Pancreas (tissue), 10 donors: ENCODE data around the gene R3HDM4. TPM values are rescaled to one million over a fixed set of nuclear protein-coding genes. Genes with fewer than 3 reads are reported as not detected.

Experiments
- ATAC-seq, 4 donors: fragments of 200-7000 bp; cut with Tn5 transposase; one replicate each; pipeline versions ENCODE4 v1.8.0 to v1.9.1; 2020; ENCODE audit warnings: mild to moderate bottlenecking in 4 of 4, moderate library complexity in 4 of 4
- DNase-seq, 6 donors: peaks; one replicate each; pipeline ENCODE4 v3.0.0-alpha.2; 2020
- FAIRE-seq: peaks from 2 replicates; lab custom pipeline; 2012; peaks lifted over from hg19 to GRCh38; lab: Jason Lieb, UNC
- H3K27ac ChIP-seq, 4 donors: fragments of 200-600 bp; sonication (generic); 1 replicate in 3 of 4; 2 replicates in 1 of 4; pipeline versions ENCODE4 v1.5.0 to v1.8.0; 2020
- H3K27me3 ChIP-seq, 4 donors: fragments of 200-600 bp; one replicate each; pipeline ENCODE4 v1.8.0; 2021
- H3K36me3 ChIP-seq, 3 donors: fragments of 200-600 bp; sonication (generic) in 1 of 3; one replicate each; pipeline versions ENCODE4 v1.5.0 to v1.8.0; 2020 to 2021
- H3K4me1 ChIP-seq, 3 donors: fragments of 200-600 bp; one replicate each; pipeline ENCODE4 v1.8.0; 2021
- H3K4me3 ChIP-seq, 4 donors: fragments of 200-600 bp; sonication (generic) in 2 of 4; one replicate each; pipeline versions ENCODE4 v1.5.0 to v1.8.0; 2020 to 2021
- H3K9me3 ChIP-seq, 4 donors: fragments of 200-600 bp; one replicate each; pipeline ENCODE4 v1.8.0; 2021
- WGBS, 2 donors: extraction: QIAGEN DNeasy Blood & Tissue Kit; methylation state at CpG; one replicate each; pipeline ENCODE4 v1.1.7; 2013; 5-methylcytosine and 5-hydroxymethylcytosine counted together
- intact Hi-C, 3 donors: fragments of 100-400 bp; cut with DNase I; formaldehyde crosslinking; loops; one replicate each; pipeline versions ENCODE4 v1.11.1 to v1.14.2; 2022
- polyA plus RNA-seq, 2 donors: library from polyadenylated mRNA; stranded (reverse); fragments of 200-250 nt; gene quantifications; one replicate each; pipeline ENCODE4 v1.2.3, GENCODE V29; 2013
- total RNA-seq, 6 donors: library from RNA; stranded (reverse); fragmentation: NEBNext Ultra II Directional in 4 of 6; extraction: Animal tissue kit (Norgen Biotek cat#: 25700) in 4 of 6; gene quantifications; one replicate each; pipeline versions ENCODE4 v1.2.1 to v1.2.4, GENCODE V29; 2021 to 2023
- TF ChIP-seq, protein P1 (sequence below), 4 donors: fragments of 200-600 bp; sonication (generic) in 3 of 4; IDR thresholded peaks; one replicate each; pipeline versions ENCODE4 v1.5.0 to v1.8.0; 2021; ENCODE audit warnings: antibody characterized with exemption in 4 of 4
- donor health status: healthy with polysubstance abuse.
- donor health status: DM: no; HTN: no; CAD: no; lungs with moderate emphysema.
- donor health status: DM: no; HTN: no; CAD: no.
- donor health status: control.
- donor health status: control.
- donor health status: Bipolar disorder and iron deficiency.
- donor health status: DM: yes; HTN: yes; CAD: no.
- donor health status: DM: no; HTN: no; CAD: no.
- donor health status: DM: no; HTN: no; CAD: no.
- donor health status: DM: yes; HTN: yes; CAD: no.

The R3HDM4 gene
- total and polyA plus RNA-seq, 8 donors: 21.6 to 57.2 (median 31.8) TPM

GRCh38 chr19:876089-876488 is 36.9 kb downstream of the R3HDM4 start:
- H3K4me3 ChIP-seq: no peak overlapping the region

DNA sequence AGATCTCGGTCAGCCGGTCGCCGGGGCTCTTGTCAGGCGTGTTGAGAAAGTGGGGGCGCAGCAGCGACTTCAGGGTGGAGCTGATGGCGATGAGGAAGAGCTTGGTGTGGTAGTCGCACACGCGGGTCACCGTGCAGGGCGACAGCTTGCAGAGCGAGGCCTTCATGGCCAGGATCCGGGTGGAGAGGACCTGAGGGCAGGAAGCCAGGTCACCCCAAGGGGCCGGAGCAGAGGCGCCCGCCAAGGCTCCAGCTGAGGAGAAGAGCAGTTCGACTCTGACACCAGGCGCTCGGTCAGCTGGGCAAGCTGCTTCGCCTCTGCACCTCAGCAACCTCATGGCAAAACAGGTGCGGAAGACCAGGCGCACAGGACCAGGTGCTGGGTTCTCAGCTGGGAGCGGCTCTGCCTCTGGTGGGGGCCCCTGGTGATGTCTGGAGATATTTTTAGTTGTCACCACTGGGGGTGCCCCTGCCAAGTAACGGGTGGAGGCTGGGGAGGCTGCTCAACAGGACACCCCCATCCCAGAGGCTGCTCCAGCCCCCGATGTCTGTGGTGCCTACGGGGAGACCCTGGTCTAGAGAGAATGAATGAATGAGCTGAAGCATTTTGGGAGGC is 37.6 kb downstream of the R3HDM4 start:
- Histone ChIP-seq H3K4me3 (no peak overlapping the region), H3K27ac (no peak overlapping the region), H3K4me1 (no peaks in the 10 kb centered on the region), H3K9me3 (no peaks in the 10 kb centered on the region), H3K27me3 (no peaks in the 10 kb centered on the region), H3K36me3 (peaks cover 0 to 28% (median 0%) of the 10 kb centered on the region in 3 donors)
- TF ChIP-seq, protein P1, sequence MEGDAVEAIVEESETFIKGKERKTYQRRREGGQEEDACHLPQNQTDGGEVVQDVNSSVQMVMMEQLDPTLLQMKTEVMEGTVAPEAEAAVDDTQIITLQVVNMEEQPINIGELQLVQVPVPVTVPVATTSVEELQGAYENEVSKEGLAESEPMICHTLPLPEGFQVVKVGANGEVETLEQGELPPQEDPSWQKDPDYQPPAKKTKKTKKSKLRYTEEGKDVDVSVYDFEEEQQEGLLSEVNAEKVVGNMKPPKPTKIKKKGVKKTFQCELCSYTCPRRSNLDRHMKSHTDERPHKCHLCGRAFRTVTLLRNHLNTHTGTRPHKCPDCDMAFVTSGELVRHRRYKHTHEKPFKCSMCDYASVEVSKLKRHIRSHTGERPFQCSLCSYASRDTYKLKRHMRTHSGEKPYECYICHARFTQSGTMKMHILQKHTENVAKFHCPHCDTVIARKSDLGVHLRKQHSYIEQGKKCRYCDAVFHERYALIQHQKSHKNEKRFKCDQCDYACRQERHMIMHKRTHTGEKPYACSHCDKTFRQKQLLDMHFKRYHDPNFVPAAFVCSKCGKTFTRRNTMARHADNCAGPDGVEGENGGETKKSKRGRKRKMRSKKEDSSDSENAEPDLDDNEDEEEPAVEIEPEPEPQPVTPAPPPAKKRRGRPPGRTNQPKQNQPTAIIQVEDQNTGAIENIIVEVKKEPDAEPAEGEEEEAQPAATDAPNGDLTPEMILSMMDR (IDR thresholded peaks at IDR 0.05): no peak
- intact Hi-C loops: no loop called here
- WGBS, 2 donors: 93 to 96% methylated on average over 28 of the region's 28 CpGs
- ATAC-seq (no peak), DNase-seq (peak in 2 of 6 donors; percentile 56 to 64), FAIRE-seq (no peak)

More at GRCh38 chr19:876089-876488, 36.9 kb downstream of the R3HDM4 start:
- Histone ChIP-seq H3K27ac (no peak overlapping the region), H3K27me3 (no peaks in the 10 kb centered on the region), H3K36me3 (peaks cover 0 to 35% (median under 1%) of the 10 kb centered on the region in 3 donors), H3K4me1 (no peaks in the 10 kb centered on the region), H3K9me3 (no peaks in the 10 kb centered on the region)
- FAIRE-seq (no peak), DNase-seq (no peak), ATAC-seq (no peak)
- intact Hi-C loops: no loop called here
- TF ChIP-seq, protein P1 (IDR thresholded peaks at IDR 0.05): no peak
- 87 to 89% methylated on average over 18 of the region's 18 CpGs for WGBS, 2 donors

- peak in 1 of 6 donors; percentile 59 for DNase-seq
- WGBS, 2 donors: 90 to 95% methylated on average over 20 to 22 of the region's 22 CpGs
- TF ChIP-seq, protein P1 (IDR thresholded peaks at IDR 0.05): no peak
- Histone ChIP-seq H3K27ac (no peak overlapping the region), H3K4me1 (no peaks in the 10 kb centered on the region), H3K4me3 (no peak overlapping the region), H3K36me3 (peaks cover 0 to 24% (median 0%) of the 10 kb centered on the region in 3 donors), H3K9me3 (no peaks in the 10 kb centered on the region), H3K27me3 (no peaks in the 10 kb centered on the region)
- ATAC-seq: no peak
- no peak for FAIRE-seq
- intact Hi-C loops: no loop called here
Measured at GRCh38 chr19:873561-874041, 39.4 kb downstream of the R3HDM4 start.

- TF ChIP-seq, protein P1 (IDR thresholded peaks at IDR 0.05): no peak
- FAIRE-seq: no peak
- WGBS, 2 donors: 81 to 100% methylated on average over 4 to 13 of the region's 13 CpGs
- DNase-seq: no peak
- H3K27ac ChIP-seq: no peak overlapping the region
- H3K4me1 ChIP-seq: no peaks in the 10 kb centered on the region
- intact Hi-C loops: no loop called here
- H3K4me3 ChIP-seq: no peak overlapping the region
- H3K27me3 ChIP-seq: no peaks in the 10 kb centered on the region
- peaks cover 0 to 29% (median 4%) of the 10 kb centered on the region in 3 donors for H3K36me3 ChIP-seq
- H3K9me3 ChIP-seq: no peaks in the 10 kb centered on the region
- ATAC-seq: no peak
Measured at GRCh38 chr19:873084-873483, 39.9 kb downstream of the R3HDM4 start.
